A549 (cell line): ENCODE data around the gene ELF3.
A peak's percentile ranks its signal among the peaks of the same experiment; 100 is the strongest.

ENCODE experiments used
- CBX2 ChIP-seq: fragments of 200-600 bp; sonication (generic); IDR thresholded peaks from 2 replicates; pipeline ENCODE4 v1.6.1; 2016; ENCODE audit warnings: low read depth, mild to moderate bottlenecking, borderline replicate concordance
- CEBPB ChIP-seq, 2 experiments: fragments of >200 bp in 1 of 2; sonication (Bioruptor Twin) in 1 of 2; formaldehyde crosslinking in 1 of 2; IDR thresholded peaks; 2 replicates each; pipeline ENCODE4 v1.6.1; 2012 to 2016
- CHD2 ChIP-seq: fragments of 150-350 bp; IDR thresholded peaks from 2 replicates; pipeline ENCODE4 v1.6.1; 2014; ENCODE audit warnings: low read length; ENCODE audit not compliant: partially characterized antibody
- CHD4 ChIP-seq: fragments of 200-600 bp; sonication (generic); IDR thresholded peaks from 2 replicates; pipeline ENCODE4 v1.6.1; 2016; ENCODE audit warnings: antibody characterized with exemption, mild to moderate bottlenecking, borderline replicate concordance
- EP300 ChIP-seq, 2 experiments: fragments of >200 bp; sonication (Bioruptor Twin); formaldehyde crosslinking; IDR thresholded peaks; 2 replicates in 1 of 2; 3 replicates in 1 of 2; pipeline ENCODE4 v1.6.1; 2016 to 2017
- ESRRA ChIP-seq: fragments of 150-350 bp; IDR thresholded peaks from 2 replicates; pipeline ENCODE4 v1.6.1; 2014; ENCODE audit warnings: mild to moderate bottlenecking, low read length, borderline replicate concordance
- GATA3 ChIP-seq: IDR thresholded peaks from 2 replicates; pipeline ENCODE4 v1.6.1; 2012; ENCODE audit warnings: borderline replicate concordance
- JUNB ChIP-seq: fragments of >200 bp; sonication (Bioruptor Twin); formaldehyde crosslinking; IDR thresholded peaks from 2 replicates; pipeline ENCODE4 v1.6.1; 2016
- NFE2L2 ChIP-seq: fragments of 150-350 bp; conservative IDR thresholded peaks from 2 replicates; pipeline ENCODE4 v1.6.1; 2014; ENCODE audit warnings: low read length
- RAD21 ChIP-seq, 2 experiments: fragments of >200 bp in 1 of 2; sonication (Bioruptor Twin) in 1 of 2; formaldehyde crosslinking in 1 of 2; IDR thresholded peaks in 1 of 2; conservative IDR thresholded peaks in 1 of 2; 2 replicates in 1 of 2; 3 replicates in 1 of 2; pipeline ENCODE4 v1.6.1; 2012 to 2018; ENCODE audit warnings: inconsistent platforms in 1 of 2
- ZNF302 ChIP-seq: fragments of 250-450 bp; sonication (Bioruptor Pico); IDR thresholded peaks from 2 replicates; pipeline ENCODE4 v1.9.0; 2021; ENCODE audit warnings: inconsistent platforms, mild to moderate bottlenecking, moderate library complexity
- TF ChIP-seq, protein P1 (sequence below): fragments of >200 bp; sonication (Bioruptor Twin); formaldehyde crosslinking; IDR thresholded peaks from 3 replicates; pipeline ENCODE4 v1.5.1; 2016
- TF ChIP-seq, protein P2 (sequence below): IDR thresholded peaks from 2 replicates; pipeline ENCODE4 v1.6.1; 2012

DNA sequence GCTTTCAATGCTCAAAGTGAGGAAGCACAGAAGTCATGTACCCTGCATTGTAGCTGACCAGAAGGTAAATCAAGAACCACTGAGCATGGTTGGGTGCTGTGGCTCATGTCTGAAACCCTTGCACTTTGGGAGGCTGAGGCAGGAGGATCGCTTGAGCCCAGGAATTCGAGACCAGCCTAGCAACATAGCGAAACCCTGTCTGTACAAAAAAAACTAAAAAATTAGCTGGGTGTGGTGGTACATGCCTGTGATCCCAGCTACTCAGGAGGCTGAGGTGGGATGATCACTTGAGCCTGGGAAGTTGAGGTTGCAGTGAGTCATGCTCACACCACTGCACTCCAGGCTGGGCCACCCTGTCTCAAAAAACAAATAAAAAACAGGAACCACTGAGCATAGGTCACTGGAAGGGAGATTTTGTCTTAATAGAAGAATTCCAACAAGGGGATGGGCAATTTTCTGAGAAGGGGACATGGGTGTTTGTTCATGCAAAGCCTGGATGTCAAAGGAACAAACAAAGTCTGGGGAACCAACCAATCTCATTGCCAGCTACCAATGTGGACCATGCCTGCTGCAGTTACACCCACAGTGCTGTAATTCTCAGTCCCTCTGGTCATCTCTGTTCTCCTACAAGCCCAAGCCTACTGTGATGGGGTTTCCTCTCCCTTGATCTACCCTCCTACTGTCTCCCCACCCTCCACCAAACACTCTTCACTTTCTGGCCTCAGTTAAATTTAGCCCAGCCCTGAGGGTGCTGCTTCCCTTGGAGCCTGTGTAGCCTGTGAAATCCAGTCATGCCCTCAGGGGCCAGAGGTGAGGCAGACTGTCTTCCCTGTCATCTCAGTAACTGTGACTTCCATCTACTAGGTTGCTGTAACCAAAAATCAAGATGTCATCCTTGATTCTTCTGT, 47.9 kb downstream of the ELF3 start:
- TF ChIP-seq, protein P1, sequence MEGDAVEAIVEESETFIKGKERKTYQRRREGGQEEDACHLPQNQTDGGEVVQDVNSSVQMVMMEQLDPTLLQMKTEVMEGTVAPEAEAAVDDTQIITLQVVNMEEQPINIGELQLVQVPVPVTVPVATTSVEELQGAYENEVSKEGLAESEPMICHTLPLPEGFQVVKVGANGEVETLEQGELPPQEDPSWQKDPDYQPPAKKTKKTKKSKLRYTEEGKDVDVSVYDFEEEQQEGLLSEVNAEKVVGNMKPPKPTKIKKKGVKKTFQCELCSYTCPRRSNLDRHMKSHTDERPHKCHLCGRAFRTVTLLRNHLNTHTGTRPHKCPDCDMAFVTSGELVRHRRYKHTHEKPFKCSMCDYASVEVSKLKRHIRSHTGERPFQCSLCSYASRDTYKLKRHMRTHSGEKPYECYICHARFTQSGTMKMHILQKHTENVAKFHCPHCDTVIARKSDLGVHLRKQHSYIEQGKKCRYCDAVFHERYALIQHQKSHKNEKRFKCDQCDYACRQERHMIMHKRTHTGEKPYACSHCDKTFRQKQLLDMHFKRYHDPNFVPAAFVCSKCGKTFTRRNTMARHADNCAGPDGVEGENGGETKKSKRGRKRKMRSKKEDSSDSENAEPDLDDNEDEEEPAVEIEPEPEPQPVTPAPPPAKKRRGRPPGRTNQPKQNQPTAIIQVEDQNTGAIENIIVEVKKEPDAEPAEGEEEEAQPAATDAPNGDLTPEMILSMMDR: no peak
- TF ChIP-seq EP300 (IDR thresholded peaks at IDR 0.05) (peak; percentile 93 to 94; a peak in 4 of 5 replicates), CHD2 (no peak), ZNF302 (CRISPR knock-in tag) (peak; percentile 43; the same call in 1 of the 2 replicates), CEBPB (IDR thresholded peaks at IDR 0.05) (0 out of 4 replicates have a peak, but pooled peaks of 1 of the 2 experiments have one; percentile 8), CHD4 (no peak), NFE2L2 (no peak), CBX2 (no peak), GATA3 (peak; percentile 86; the same call in 1 of the 2 replicates), ESRRA (0 out of 2 replicates have a peak, but pooled peaks have one; percentile 21), RAD21 (conservative IDR thresholded peaks at IDR 0.05 in 1 of 2, IDR thresholded peaks at IDR 0.05 in 1 of 2) (peak; percentile 26 to 57; a peak in 3 of 5 replicates), JUNB (peak; percentile 87)
- TF ChIP-seq, protein P2, sequence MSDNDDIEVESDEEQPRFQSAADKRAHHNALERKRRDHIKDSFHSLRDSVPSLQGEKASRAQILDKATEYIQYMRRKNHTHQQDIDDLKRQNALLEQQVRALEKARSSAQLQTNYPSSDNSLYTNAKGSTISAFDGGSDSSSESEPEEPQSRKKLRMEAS: peak; percentile 87
